Uterus (tissue), 2 donors: ENCODE measurements around the gene TBCD.

ENCODE experiments used
- POLR2A ChIP-seq, 2 donors: fragments of 450-650 bp; IDR thresholded peaks; one replicate each; pipeline ENCODE4 v1.6.1; 2016; ENCODE audit warnings: antibody characterized with exemption in 2 of 2, mild to moderate bottlenecking in 1 of 2, moderate library complexity in 1 of 2
- TF ChIP-seq, protein P1 (sequence below), 4 experiments: fragments of 200-600 bp in 2 of 4; fragments of 450-650 bp in 2 of 4; sonication (generic) in 2 of 4; IDR thresholded peaks; one replicate each; pipeline ENCODE4 v1.5.1; 2016 to 2019; ENCODE audit warnings: antibody characterized with exemption in 4 of 4, mild to moderate bottlenecking in 2 of 4, moderate library complexity in 1 of 4

DNA sequence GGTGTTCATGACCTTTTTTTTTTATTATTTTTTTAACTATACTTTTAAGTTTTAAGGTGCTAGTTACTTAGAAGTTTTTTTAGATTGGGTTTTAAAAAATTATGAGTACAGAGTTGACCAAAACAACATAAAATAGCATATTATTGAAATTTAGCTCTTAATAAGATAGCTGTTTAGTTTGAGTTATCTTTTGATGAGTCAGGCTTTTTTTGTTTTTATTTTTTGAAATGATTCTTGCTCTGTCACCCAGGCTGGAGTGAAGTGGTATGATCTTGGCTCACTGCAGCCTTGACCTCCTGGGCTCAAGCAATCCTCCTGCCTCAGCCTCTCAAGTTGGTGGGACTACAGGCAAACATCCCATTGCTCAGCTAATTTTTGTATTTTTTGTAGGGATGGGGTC is 74.3 kb downstream of the TBCD start:
- TF ChIP-seq, protein P1, sequence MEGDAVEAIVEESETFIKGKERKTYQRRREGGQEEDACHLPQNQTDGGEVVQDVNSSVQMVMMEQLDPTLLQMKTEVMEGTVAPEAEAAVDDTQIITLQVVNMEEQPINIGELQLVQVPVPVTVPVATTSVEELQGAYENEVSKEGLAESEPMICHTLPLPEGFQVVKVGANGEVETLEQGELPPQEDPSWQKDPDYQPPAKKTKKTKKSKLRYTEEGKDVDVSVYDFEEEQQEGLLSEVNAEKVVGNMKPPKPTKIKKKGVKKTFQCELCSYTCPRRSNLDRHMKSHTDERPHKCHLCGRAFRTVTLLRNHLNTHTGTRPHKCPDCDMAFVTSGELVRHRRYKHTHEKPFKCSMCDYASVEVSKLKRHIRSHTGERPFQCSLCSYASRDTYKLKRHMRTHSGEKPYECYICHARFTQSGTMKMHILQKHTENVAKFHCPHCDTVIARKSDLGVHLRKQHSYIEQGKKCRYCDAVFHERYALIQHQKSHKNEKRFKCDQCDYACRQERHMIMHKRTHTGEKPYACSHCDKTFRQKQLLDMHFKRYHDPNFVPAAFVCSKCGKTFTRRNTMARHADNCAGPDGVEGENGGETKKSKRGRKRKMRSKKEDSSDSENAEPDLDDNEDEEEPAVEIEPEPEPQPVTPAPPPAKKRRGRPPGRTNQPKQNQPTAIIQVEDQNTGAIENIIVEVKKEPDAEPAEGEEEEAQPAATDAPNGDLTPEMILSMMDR (IDR thresholded peaks at IDR 0.05) = no peak
- no peak for TF ChIP-seq POLR2A (IDR thresholded peaks at IDR 0.05)
